NCI-H526 (cell line): ENCODE data around the gene CEP250.
A peak's percentile ranks its signal among the peaks of the same experiment; 100 is the strongest.
"Not testable (repeated sequence)": the region's sequence is repeated elsewhere in the genome, so short reads cannot be mapped to it uniquely, and the experiment has no call there.

Experiments
- DNase-seq, 2 experiments: peaks; one replicate each; lab custom pipeline; 2025; lab: John Stamatoyannopoulos, UW

Gene CEP250

GRCh38 chr20:35492352-35492751 lies 37.0 kb downstream of the CEP250 start:
- no peak for DNase-seq

DNA sequence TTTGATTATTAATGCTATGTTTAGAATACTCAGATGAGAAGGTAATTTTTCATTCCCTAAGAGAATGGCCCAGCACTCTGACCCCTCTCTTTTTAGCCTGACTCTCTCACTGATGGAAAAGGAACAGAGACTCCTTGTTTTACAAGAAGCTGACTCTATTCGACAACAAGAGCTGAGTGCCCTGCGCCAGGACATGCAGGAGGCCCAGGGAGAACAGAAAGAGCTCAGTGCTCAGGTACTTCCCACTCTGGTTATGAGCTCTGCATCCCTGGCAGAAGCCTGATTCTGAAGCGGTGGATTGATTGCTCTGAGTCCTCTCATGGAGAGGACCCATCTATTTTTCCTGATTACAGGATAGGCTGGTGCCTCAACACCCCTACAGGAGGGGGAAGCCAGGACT lies 41.1 kb downstream of the CEP250 start:
- DNase-seq: no peak

- no peak for DNase-seq
Measured at GRCh38 chr20:35497320-35497719, 41.9 kb downstream of the CEP250 start.

- no peak for DNase-seq
Measured at GRCh38 chr20:35497780-35498189, 42.4 kb downstream of the CEP250 start.

GRCh38 chr20:35499271-35499670 lies 43.9 kb downstream of the CEP250 start:
- DNase-seq: no peak

GRCh38 chr20:35502352-35502751 lies 47.0 kb downstream of the CEP250 start:
- DNase-seq: no peak

- no peak for DNase-seq
Measured at GRCh38 chr20:35503281-35503680, 47.9 kb downstream of the CEP250 start.

DNA sequence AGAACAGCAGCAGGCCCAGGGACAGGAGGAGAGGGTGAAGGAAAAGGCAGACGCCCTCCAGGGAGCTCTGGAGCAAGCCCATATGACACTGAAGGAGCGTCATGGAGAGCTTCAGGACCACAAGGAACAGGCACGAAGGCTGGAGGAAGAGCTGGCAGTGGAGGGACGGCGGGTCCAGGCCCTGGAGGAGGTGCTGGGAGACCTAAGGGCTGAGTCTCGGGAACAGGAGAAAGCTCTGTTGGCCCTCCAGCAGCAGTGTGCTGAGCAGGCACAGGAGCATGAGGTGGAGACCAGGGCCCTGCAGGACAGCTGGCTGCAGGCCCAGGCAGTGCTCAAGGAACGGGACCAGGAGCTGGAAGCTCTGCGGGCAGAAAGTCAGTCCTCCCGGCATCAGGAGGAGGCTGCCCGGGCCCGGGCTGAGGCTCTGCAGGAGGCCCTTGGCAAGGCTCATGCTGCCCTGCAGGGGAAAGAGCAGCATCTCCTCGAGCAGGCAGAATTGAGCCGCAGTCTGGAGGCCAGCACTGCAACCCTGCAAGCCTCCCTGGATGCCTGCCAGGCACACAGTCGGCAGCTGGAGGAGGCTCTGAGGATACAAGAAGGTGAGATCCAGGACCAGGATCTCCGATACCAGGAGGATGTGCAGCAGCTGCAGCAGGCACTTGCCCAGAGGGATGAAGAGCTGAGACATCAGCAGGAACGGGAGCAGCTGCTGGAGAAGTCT lies 48.6 kb downstream of the CEP250 start:
- no peak for DNase-seq

- no peak for DNase-seq
Measured at GRCh38 chr20:35504751-35505150, 49.4 kb downstream of the CEP250 start.

DNA sequence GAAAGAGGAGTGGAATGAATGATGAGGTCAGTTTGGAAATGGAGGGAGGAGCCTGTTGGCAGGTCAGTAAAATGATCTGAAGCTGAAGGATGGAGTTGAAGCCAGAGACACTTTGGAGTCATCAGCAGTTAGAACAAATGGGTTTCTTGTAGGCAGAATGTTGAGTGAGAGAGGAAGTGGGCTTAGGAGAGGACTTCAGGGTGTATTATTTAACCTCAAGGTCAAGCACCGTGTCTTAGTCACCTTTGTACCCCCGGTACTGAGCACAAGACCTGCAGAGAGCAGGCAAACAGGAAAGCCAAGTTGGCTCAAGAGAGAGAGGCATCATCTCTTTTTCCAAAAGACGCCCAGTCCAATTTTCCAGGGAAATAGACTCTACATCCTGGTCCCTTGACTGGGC lies 50.8 kb downstream of the CEP250 start:
- no peak for DNase-seq

- no peak for DNase-seq
Measured at GRCh38 chr20:35506872-35507638, 51.7 kb downstream of the CEP250 start.

DNA sequence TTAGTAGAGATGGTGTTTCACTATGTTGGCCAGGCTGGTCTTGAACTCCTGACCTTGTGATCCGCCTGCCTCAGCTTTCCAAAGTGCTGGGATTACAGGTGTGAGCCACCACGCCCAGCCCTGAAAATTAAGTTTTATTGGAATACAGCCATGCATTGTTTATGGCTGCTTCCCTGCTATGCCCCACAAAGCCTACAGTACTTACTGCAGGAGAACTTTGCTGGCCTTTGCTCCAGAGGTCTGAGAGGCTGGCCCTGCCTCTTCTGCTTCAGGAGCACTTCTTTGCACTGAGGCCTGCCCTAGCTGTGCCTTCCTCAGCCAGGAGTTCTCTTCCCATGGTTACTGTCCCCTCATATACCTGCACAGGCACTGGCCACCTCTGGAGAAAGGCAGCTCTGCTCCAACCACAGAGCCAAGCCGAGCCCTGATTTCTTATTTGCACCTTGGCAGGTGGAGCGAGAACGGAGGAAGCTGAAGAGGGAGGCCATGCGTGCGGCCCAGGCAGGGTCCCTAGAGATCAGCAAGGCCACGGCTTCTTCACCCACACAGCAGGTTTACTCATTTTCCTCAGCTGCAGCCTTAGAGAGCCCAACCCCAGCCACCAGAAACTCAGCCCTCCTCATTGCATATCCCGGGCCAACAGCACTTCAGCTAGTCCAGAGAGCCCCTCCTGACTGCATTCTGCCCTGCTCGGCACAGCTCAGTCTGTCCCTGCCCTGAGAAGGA lies 53.3 kb downstream of the CEP250 start:
- DNase-seq: no peak

DNA sequence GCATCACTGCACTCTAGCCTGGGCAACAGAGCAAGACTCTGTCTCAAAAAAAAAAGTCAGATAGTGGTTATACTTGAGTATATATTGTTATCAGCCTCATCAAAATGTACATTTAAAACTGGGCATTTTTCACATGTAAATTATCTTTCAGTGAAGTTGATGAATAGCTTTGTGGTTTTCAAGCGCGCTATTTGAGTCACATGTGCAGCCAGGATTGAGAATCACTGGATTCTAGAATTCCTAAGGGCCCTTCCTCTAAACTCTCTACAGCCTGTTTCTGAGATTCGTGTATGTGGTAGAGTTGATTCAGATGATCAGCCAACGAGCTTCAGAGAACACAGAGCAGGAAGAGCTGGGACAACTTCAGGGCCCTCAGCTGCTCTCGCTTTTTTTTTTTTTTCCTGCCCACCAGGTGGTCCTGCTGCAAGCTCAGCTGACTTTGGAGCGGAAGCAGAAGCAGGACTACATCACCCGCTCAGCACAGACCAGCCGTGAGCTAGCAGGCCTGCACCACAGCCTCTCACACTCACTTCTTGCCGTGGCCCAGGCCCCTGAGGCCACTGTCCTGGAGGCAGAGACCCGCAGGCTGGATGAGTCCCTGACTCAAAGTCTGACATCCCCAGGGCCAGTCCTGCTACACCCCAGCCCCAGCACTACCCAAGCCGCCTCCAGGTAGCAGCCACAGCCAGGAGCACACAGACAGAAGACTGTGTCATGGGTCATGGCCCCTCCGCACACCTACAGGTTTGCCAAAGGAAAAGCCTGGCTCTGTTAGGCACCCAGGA lies 55.7 kb downstream of the CEP250 start:
- DNase-seq: no peak

- peak; percentile 22 to 55 for DNase-seq
Measured at GRCh38 chr20:35511814-35512420, 56.5 kb downstream of the CEP250 start.

DNA sequence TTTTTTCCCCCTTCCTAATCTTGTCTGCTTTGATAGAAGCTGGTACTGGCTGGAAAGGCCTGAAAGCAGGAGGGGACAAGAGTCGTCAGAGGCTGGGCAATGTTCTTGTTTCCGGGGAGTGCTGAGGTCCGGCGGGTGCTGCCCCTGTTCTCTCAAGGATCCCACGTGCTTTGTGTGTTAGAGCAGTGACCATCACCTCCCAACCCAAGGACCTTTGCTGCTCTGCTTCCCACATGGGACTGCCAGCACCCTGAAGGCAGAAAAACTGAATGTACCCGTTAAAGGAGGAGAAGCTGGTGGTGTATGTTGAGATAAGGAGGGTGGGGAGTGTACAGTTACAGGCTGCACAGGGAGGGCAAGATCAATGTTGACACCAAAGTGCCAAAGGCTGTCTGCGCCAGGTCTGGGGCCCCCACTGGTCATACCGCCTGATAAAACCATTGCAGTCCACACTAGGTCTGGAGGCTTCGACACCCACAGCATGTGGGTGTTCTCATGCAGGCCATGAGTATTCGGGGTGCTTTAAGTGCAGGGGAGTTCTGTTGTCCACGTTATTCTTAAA lies 59.1 kb downstream of the CEP250 start:
- no peak for DNase-seq

- no peak for DNase-seq
Measured at GRCh38 chr20:35515341-35515740, 59.9 kb downstream of the CEP250 start.

- DNase-seq: no peak
Measured at GRCh38 chr20:35515949-35516645, 60.7 kb downstream of the CEP250 start.

DNA sequence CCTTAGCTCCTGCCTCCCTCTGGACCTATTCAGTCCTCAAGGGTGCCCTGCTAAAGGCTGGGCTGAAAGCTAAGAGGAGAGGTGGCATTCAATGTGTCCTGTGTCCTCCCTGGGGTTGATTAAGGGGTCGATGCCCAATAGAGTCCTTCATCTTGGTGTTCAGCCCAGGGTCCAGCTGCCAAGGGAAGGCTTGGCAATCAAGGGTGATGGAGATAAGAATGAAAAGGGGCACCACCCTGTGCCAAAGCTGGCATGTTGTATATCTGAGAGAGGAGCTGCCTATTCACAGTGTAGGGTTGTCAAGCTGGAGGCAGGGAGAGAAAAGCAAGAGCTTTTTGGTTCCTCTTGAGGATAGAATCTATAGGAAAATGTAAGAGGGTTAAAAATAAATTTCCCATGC lies 61.7 kb downstream of the CEP250 start:
- DNase-seq: no peak

- DNase-seq: not testable (repeated sequence)
Measured at GRCh38 chr20:35517767-35518166, 62.4 kb downstream of the CEP250 start.

DNA sequence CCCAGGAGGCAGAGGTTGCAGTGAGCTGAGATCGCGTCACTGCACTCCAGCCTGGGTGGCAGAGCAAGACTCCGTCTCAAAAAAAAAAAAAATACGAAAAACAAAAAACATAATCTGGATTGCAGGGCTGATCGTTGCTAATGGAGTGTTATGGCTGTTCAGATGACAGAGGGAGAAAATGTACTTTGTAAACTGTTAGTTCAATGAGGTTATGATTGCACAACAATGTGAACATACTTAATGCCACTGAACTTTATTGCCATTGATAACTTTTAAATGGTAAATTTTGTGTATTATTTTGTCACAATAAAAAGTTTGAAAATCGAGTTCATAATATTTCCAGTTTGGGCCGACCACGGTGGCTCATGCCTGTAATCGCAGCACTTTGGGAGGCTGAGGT lies 63.6 kb downstream of the CEP250 start:
- no peak for DNase-seq
